NT2/D1 (cell line): ENCODE data around the gene C20orf141.

ENCODE experiments used
- SUZ12 ChIP-seq: IDR thresholded peaks from 2 replicates; pipeline ENCODE4 v1.6.1; 2011; ENCODE audit not compliant: insufficient read length, insufficient read depth; ENCODE audit errors: extremely low read depth
- YY1 ChIP-seq: IDR thresholded peaks from 2 replicates; pipeline ENCODE4 v1.6.1; 2011; ENCODE audit not compliant: insufficient read length, insufficient read depth
- ZNF274 ChIP-seq: IDR thresholded peaks from 2 replicates; pipeline ENCODE4 v1.6.1; 2011; ENCODE audit warnings: mild to moderate bottlenecking, low read depth, low read length

DNA sequence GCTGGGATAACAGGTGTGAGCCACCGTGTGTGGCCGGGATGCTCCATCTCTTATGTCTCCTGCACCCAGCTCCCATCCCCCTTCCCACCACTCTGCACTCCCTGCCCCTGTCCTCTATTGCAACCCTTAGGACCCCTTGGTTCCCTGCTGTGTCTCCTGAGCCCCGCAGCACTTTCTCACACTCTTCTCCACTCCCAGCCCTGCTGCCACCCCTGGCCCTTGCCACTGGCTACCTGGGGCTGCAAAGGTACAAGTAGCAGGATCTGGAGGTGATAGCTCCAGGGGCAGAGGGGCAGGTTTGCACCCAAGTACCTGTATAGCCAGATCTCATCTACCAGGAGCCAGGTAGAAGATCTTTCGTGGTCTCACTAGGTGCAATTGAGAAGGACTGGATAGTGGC is 7.8 kb upstream of the C20orf141 start:
- TF ChIP-seq YY1 (no peak), SUZ12 (no peak), ZNF274 (no peak)
